Astrocyte (in vitro differentiated cells and primary cell): ENCODE data around the gene ITGA1. TPM values are rescaled to one million over a fixed set of nuclear protein-coding genes. Genes with fewer than 3 reads are reported as not detected.

Source experiments
- DNase-seq: peaks from one replicate; pipeline ENCODE4 v3.0.0-alpha.2; 2010; ENCODE audit warnings: low read depth
- FAIRE-seq: peaks from 2 replicates; lab custom pipeline; 2011; peaks lifted over from hg19 to GRCh38; lab: Jason Lieb, UNC
- H2AFZ ChIP-seq: 2 replicates; pipeline ENCODE4 v1.6.0; 2012; ENCODE audit warnings: low read depth, low read length, inconsistent platforms
- H3K27ac ChIP-seq: 2 replicates; pipeline ENCODE4 v1.5.1; 2011; ENCODE audit warnings: low read depth, low read length, inconsistent platforms
- H3K27me3 ChIP-seq: 2 replicates; pipeline ENCODE4 v1.6.0; 2011; ENCODE audit warnings: low read length, inconsistent platforms; ENCODE audit not compliant: insufficient read depth
- H3K36me3 ChIP-seq: 2 replicates; pipeline ENCODE4 v1.5.1; 2011; ENCODE audit warnings: low read length, inconsistent platforms; ENCODE audit not compliant: insufficient read depth
- H3K4me1 ChIP-seq: 2 replicates; pipeline ENCODE4 v1.5.1; 2011; ENCODE audit warnings: low read length, inconsistent platforms; ENCODE audit not compliant: insufficient read depth
- H3K4me2 ChIP-seq: 2 replicates; pipeline ENCODE4 v1.6.0; 2012; ENCODE audit warnings: low read length, inconsistent platforms
- H3K4me3 ChIP-seq: 2 replicates; pipeline ENCODE4 v1.5.1; 2011; ENCODE audit warnings: low read depth, mild to moderate bottlenecking, low read length, inconsistent platforms; ENCODE audit not compliant: insufficient read depth
- H3K79me2 ChIP-seq: 2 replicates; pipeline ENCODE4 v1.6.0; 2012; ENCODE audit warnings: mild to moderate bottlenecking, low read length, inconsistent platforms; ENCODE audit not compliant: insufficient read depth
- H3K9ac ChIP-seq: 2 replicates; pipeline ENCODE4 v1.6.0; 2012; ENCODE audit warnings: mild to moderate bottlenecking, low read length, inconsistent platforms
- H3K9me3 ChIP-seq: 2 replicates; pipeline ENCODE4 v1.5.1; 2012; ENCODE audit warnings: low read depth, mild to moderate bottlenecking, low read length, inconsistent platforms; ENCODE audit not compliant: insufficient read depth
- H4K20me1 ChIP-seq: 2 replicates; pipeline ENCODE4 v1.6.0; 2012; ENCODE audit warnings: low read length, inconsistent platforms; ENCODE audit not compliant: insufficient read depth
- H3K27ac Mint-ChIP-seq: one replicate; pipeline ENCODE4 v1.8.0; 2021; ENCODE audit warnings: mild to moderate bottlenecking, mixed read lengths; ENCODE audit not compliant: unreplicated experiment
- H3K27me3 Mint-ChIP-seq: one replicate; pipeline ENCODE4 v1.8.0; 2021; ENCODE audit warnings: low read depth, mixed read lengths; ENCODE audit not compliant: unreplicated experiment
- H3K36me3 Mint-ChIP-seq: one replicate; pipeline ENCODE4 v1.8.0; 2021; ENCODE audit warnings: low read depth, mixed read lengths; ENCODE audit not compliant: unreplicated experiment
- H3K4me1 Mint-ChIP-seq: one replicate; pipeline ENCODE4 v1.8.0; 2021; ENCODE audit warnings: low read depth, mixed read lengths; ENCODE audit not compliant: unreplicated experiment
- H3K4me3 Mint-ChIP-seq: one replicate; pipeline ENCODE4 v1.8.0; 2021; ENCODE audit warnings: mild to moderate bottlenecking, moderate library complexity, mixed read lengths; ENCODE audit not compliant: unreplicated experiment
- H3K9me3 Mint-ChIP-seq: one replicate; pipeline ENCODE4 v1.8.0; 2021; ENCODE audit warnings: mild to moderate bottlenecking, mixed read lengths; ENCODE audit not compliant: unreplicated experiment
- CTCF ChIP-seq: IDR thresholded peaks from 2 replicates; pipeline ENCODE4 v1.5.1; 2011; ENCODE audit warnings: low read depth, mild to moderate bottlenecking, inconsistent platforms, low read length, moderate library complexity; ENCODE audit not compliant: insufficient read depth
- EZH2 ChIP-seq: IDR thresholded peaks from 2 replicates; pipeline ENCODE4 v1.6.1; 2012; ENCODE audit warnings: mild to moderate bottlenecking, low read length, inconsistent platforms; ENCODE audit not compliant: insufficient read depth
- total RNA-seq: library from RNA; stranded (reverse); gene quantifications from 2 replicates; pipeline ENCODE4 v1.2.1, GENCODE V29; 2021

ITGA1 gene
- total RNA-seq, 1 donor from 2014 or later: 73.7 TPM

GRCh38 chr5:52947208-52947607, 159.5 kb downstream of the ITGA1 start:
- Histone ChIP-seq H3K79me2 (no peaks in the 10 kb centered on the region), H2AFZ (no peak overlapping the region), H3K9me3 (no peaks in the 10 kb centered on the region), H3K4me2 (no peak overlapping the region), H3K9ac (no peak overlapping the region), H3K4me3 (no peak overlapping the region), H3K4me1 (peaks cover 14% of the 10 kb centered on the region), H3K36me3 (no peaks in the 10 kb centered on the region), H3K27ac (no peak overlapping the region), H3K27me3 (no peaks in the 10 kb centered on the region), H4K20me1 (no peaks in the 10 kb centered on the region)
- TF ChIP-seq EZH2: no peak
- TF ChIP-seq CTCF: no peak
- FAIRE-seq (no peak), DNase-seq (no peak)
- no peaks in the 10 kb centered on the region for H3K36me3 Mint-ChIP-seq
- no peaks in the 10 kb centered on the region for H3K9me3 Mint-ChIP-seq
- H3K27ac Mint-ChIP-seq: no peak overlapping the region
- H3K4me1 Mint-ChIP-seq: peaks cover 22% of the 10 kb centered on the region
- H3K4me3 Mint-ChIP-seq: no peak overlapping the region
- H3K27me3 Mint-ChIP-seq: no peaks in the 10 kb centered on the region

GRCh38 chr5:52947851-52948250, 160.1 kb downstream of the ITGA1 start:
- no peaks in the 10 kb centered on the region for H3K27me3 Mint-ChIP-seq
- H3K4me3 Mint-ChIP-seq: no peak overlapping the region
- Histone ChIP-seq H3K4me2 (peak overlapping the region; percentile 5), H3K27me3 (no peaks in the 10 kb centered on the region), H3K79me2 (no peaks in the 10 kb centered on the region), H2AFZ (no peak overlapping the region), H4K20me1 (no peaks in the 10 kb centered on the region), H3K4me3 (no peak overlapping the region), H3K9ac (no peak overlapping the region), H3K36me3 (no peaks in the 10 kb centered on the region), H3K9me3 (no peaks in the 10 kb centered on the region), H3K4me1 (peaks cover 14% of the 10 kb centered on the region), H3K27ac (peak overlapping the region; percentile 34)
- TF ChIP-seq EZH2 (no peak), CTCF (no peak)
- no peaks in the 10 kb centered on the region for H3K9me3 Mint-ChIP-seq
- H3K4me1 Mint-ChIP-seq: peaks cover 22% of the 10 kb centered on the region
- no peaks in the 10 kb centered on the region for H3K36me3 Mint-ChIP-seq
- DNase-seq: peak; percentile 40
- FAIRE-seq: peak; percentile 39
- peak overlapping the region; percentile 23 for H3K27ac Mint-ChIP-seq

- H2AFZ ChIP-seq: no peak overlapping the region
These were observed 160.8 kb downstream of the ITGA1 start for GRCh38 chr5:52948418-52949076.

More at GRCh38 chr5:52948418-52949076, 160.8 kb downstream of the ITGA1 start:
- Histone ChIP-seq H3K4me3 (no peak overlapping the region), H3K27me3 (no peaks in the 10 kb centered on the region), H3K4me1 (peaks cover 14% of the 10 kb centered on the region), H4K20me1 (no peaks in the 10 kb centered on the region), H3K9ac (peak overlapping the region; percentile 2), H3K9me3 (no peaks in the 10 kb centered on the region), H3K4me2 (peak overlapping the region; percentile 5), H3K36me3 (no peaks in the 10 kb centered on the region), H3K79me2 (no peaks in the 10 kb centered on the region), H3K27ac (peak overlapping the region; percentile 34)
- no peak overlapping the region for H3K4me3 Mint-ChIP-seq
- no peaks in the 10 kb centered on the region for H3K9me3 Mint-ChIP-seq
- peak overlapping the region; percentile 47 for H3K27ac Mint-ChIP-seq
- no peaks in the 10 kb centered on the region for H3K27me3 Mint-ChIP-seq
- H3K36me3 Mint-ChIP-seq: no peaks in the 10 kb centered on the region
- TF ChIP-seq EZH2 (no peak), CTCF (peak; percentile 90)
- peak; percentile 67 for DNase-seq
- peaks cover 22% of the 10 kb centered on the region for H3K4me1 Mint-ChIP-seq
- peak; percentile 63 for FAIRE-seq
